Activated CD4-positive, alpha-beta T cell treated with anti-CD3 and anti-CD28 coated beads, Interleukin-2, amount 10 ng/mL, durations not matched to agents 24 days and 14 days (primary cell): ENCODE results near the gene ZNF827. TPM values are rescaled to one million over a fixed set of nuclear protein-coding genes. Genes with fewer than 3 reads are reported as not detected.

Experiments
- DNase-seq: peaks from one replicate; pipeline ENCODE4 v3.0.0; 2022
- H3K27ac Mint-ChIP-seq: one replicate; pipeline ENCODE4 v1.8.0; 2022; ENCODE audit warnings: mild to moderate bottlenecking, mixed read lengths
- H3K27me3 Mint-ChIP-seq: one replicate; pipeline ENCODE4 v1.8.0; 2022; ENCODE audit warnings: mixed read lengths
- H3K36me3 Mint-ChIP-seq: one replicate; pipeline ENCODE4 v1.8.0; 2022; ENCODE audit warnings: low read depth, mild to moderate bottlenecking, mixed read lengths
- H3K4me1 Mint-ChIP-seq: one replicate; pipeline ENCODE4 v1.8.0; 2021; ENCODE audit warnings: mixed read lengths
- H3K4me3 Mint-ChIP-seq: one replicate; pipeline ENCODE4 v1.8.0; 2022; ENCODE audit warnings: mild to moderate bottlenecking, moderate library complexity, mixed read lengths
- H3K9me3 Mint-ChIP-seq: one replicate; pipeline ENCODE4 v1.8.0; 2021; ENCODE audit warnings: mixed read lengths
- intact Hi-C: fragments of 100-400 bp; cut with micrococcal nuclease; formaldehyde crosslinking; loops from one replicate; pipeline ENCODE4 v1.15.1; 2023
- total RNA-seq: library from RNA; stranded (reverse); gene quantifications from 2 replicates; pipeline ENCODE4 v1.2.3, GENCODE V29; 2022

The ZNF827 gene
- total RNA-seq, 1 donor from 2014 or later: 59.4 TPM

- Mint-ChIP-seq H3K9me3 (peaks cover 16% of the 10 kb centered on the region), H3K4me1 (peaks cover 41% of the 10 kb centered on the region), H3K36me3 (peaks cover 74% of the 10 kb centered on the region), H3K27ac (no peak overlapping the region), H3K4me3 (no peak overlapping the region), H3K27me3 (no peaks in the 10 kb centered on the region)
- no peak for DNase-seq
- intact Hi-C loops: no loop called here
Observed at GRCh38 chr4:145819101-145819852, 119.3 kb downstream of the ZNF827 start.

GRCh38 chr4:145818011-145818410 is 120.6 kb downstream of the ZNF827 start:
- DNase-seq: no peak
- intact Hi-C loops: no loop called here
- H3K9me3 Mint-ChIP-seq: peaks cover 22% of the 10 kb centered on the region
- no peak overlapping the region for H3K27ac Mint-ChIP-seq
- H3K4me3 Mint-ChIP-seq: no peak overlapping the region
- H3K27me3 Mint-ChIP-seq: no peaks in the 10 kb centered on the region
- H3K36me3 Mint-ChIP-seq: peaks cover 76% of the 10 kb centered on the region
- peaks cover 41% of the 10 kb centered on the region for H3K4me1 Mint-ChIP-seq

DNA sequence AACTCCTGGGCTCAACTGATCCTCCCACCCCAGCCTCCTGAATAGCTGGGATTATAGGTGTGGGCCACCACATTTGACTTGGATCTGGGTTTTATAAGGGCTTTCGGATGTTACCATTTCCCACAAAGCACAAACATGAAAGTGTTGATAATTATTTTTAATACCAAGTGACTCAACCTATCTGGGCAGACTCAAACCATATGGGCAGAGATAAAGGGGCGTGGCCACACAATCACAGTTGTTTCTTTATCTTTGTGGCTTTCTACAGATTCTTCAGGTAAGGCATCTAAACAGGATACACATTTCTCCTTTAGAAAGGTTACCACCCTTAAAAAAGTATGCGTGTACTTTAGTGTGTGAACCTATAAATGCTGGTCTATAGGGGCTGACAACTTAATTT is 122.5 kb downstream of the ZNF827 start:
- no peak for DNase-seq
- Mint-ChIP-seq H3K27me3 (no peaks in the 10 kb centered on the region), H3K4me1 (peaks cover 38% of the 10 kb centered on the region), H3K4me3 (no peak overlapping the region), H3K36me3 (peaks cover 77% of the 10 kb centered on the region), H3K9me3 (peaks cover 24% of the 10 kb centered on the region), H3K27ac (peak overlapping the region; percentile 93)
- intact Hi-C loops: no loop called here

- Mint-ChIP-seq H3K9me3 (peaks cover 24% of the 10 kb centered on the region), H3K27ac (peak overlapping the region; percentile 93), H3K27me3 (no peaks in the 10 kb centered on the region), H3K4me1 (peaks cover 38% of the 10 kb centered on the region), H3K36me3 (peaks cover 82% of the 10 kb centered on the region), H3K4me3 (peak overlapping the region; percentile 61)
- DNase-seq: no peak
- intact Hi-C loops: loop anchor here (1.0 kb wide), 4 partner anchors 8 to 196 kb away; partner anchors contain the start of gene MMAA
Observed at GRCh38 chr4:145815626-145816025, 123.0 kb downstream of the ZNF827 start.

- intact Hi-C loops: loop anchor here (1.0 kb wide), 4 partner anchors 8 to 196 kb away; partner anchors contain the start of gene MMAA
- H3K27me3 Mint-ChIP-seq: no peaks in the 10 kb centered on the region
- H3K4me1 Mint-ChIP-seq: peaks cover 38% of the 10 kb centered on the region
- H3K27ac Mint-ChIP-seq: peak overlapping the region; percentile 93
- H3K36me3 Mint-ChIP-seq: peaks cover 85% of the 10 kb centered on the region
- peaks cover 27% of the 10 kb centered on the region for H3K9me3 Mint-ChIP-seq
- DNase-seq: no peak
- H3K4me3 Mint-ChIP-seq: peak overlapping the region; percentile 61
Observed at GRCh38 chr4:145815027-145815612, 123.5 kb downstream of the ZNF827 start.

GRCh38 chr4:145814246-145814645 is 124.4 kb downstream of the ZNF827 start:
- Mint-ChIP-seq H3K27ac (peak overlapping the region; percentile 93), H3K27me3 (no peaks in the 10 kb centered on the region), H3K9me3 (peaks cover 27% of the 10 kb centered on the region), H3K4me3 (no peak overlapping the region), H3K4me1 (peaks cover 44% of the 10 kb centered on the region), H3K36me3 (peaks cover 83% of the 10 kb centered on the region)
- intact Hi-C loops: no loop called here
- no peak for DNase-seq

- Mint-ChIP-seq H3K9me3 (peaks cover 24% of the 10 kb centered on the region), H3K27ac (peak overlapping the region; percentile 63), H3K36me3 (peaks cover 77% of the 10 kb centered on the region), H3K4me1 (peaks cover 51% of the 10 kb centered on the region), H3K27me3 (no peaks in the 10 kb centered on the region), H3K4me3 (no peak overlapping the region)
- intact Hi-C loops: no loop called here
- DNase-seq: no peak
Observed at GRCh38 chr4:145812919-145813318, 125.7 kb downstream of the ZNF827 start.

- H3K4me1 Mint-ChIP-seq: peaks cover 45% of the 10 kb centered on the region
- no peak for DNase-seq
- H3K4me3 Mint-ChIP-seq: peak overlapping the region; percentile 51
- intact Hi-C loops: loop anchor here (1.0 to 10.0 kb wide), 10 partner anchors 20 to 646 kb away; partner anchors contain the start of genes MMAA, SMAD1 and ZNF827
- peaks cover 62% of the 10 kb centered on the region for H3K36me3 Mint-ChIP-seq
- H3K27me3 Mint-ChIP-seq: no peaks in the 10 kb centered on the region
- peaks cover 14% of the 10 kb centered on the region for H3K9me3 Mint-ChIP-seq
- peak overlapping the region; percentile 95 for H3K27ac Mint-ChIP-seq
Observed at GRCh38 chr4:145808848-145809512, 129.6 kb downstream of the ZNF827 start.

DNA sequence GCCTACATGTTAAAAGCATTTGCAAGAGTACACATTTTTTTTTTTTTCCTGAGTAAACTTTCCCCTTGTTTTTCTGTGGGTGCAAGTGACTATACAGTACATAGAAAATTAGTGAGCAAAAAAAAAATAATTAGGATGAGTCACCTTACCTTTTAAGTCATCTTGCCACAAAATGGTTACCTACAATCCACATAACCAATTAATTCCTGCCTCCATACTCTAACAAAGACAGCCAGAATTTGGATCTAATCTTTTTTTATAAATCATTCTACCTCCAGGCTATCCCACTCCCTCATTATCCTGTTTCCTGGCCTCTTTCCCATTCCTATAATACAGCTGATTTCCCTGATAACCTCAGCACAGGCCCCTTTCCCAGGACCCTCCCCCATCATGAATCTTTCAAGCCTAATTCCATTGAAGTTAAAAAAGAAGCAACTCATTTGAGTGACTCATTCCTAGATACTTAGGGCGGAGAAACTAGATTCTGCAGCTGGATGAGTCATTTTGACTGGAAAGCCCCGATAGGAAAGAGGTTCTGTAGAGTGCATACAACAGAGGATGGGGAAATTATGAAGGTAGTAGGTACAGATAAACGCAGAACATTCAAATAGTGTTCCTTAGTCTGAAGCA is 130.5 kb downstream of the ZNF827 start:
- Mint-ChIP-seq H3K27ac (peak overlapping the region; percentile 95), H3K27me3 (no peaks in the 10 kb centered on the region), H3K4me1 (peaks cover 44% of the 10 kb centered on the region), H3K4me3 (peak overlapping the region; percentile 60), H3K36me3 (peaks cover 60% of the 10 kb centered on the region), H3K9me3 (peaks cover 13% of the 10 kb centered on the region)
- DNase-seq: peak; percentile 83
- intact Hi-C loops: loop anchor here (1.0 to 10.0 kb wide), 10 partner anchors 21 to 647 kb away; partner anchors contain the start of genes MMAA, SMAD1 and ZNF827

- intact Hi-C loops: loop anchor here (5.0 to 10.0 kb wide), 3 partner anchors 37 to 649 kb away; partner anchors contain the start of gene SMAD1
- H3K27ac Mint-ChIP-seq: peak overlapping the region; percentile 39
- H3K27me3 Mint-ChIP-seq: no peaks in the 10 kb centered on the region
- peaks cover 49% of the 10 kb centered on the region for H3K36me3 Mint-ChIP-seq
- H3K4me1 Mint-ChIP-seq: peaks cover 46% of the 10 kb centered on the region
- peaks cover 10% of the 10 kb centered on the region for H3K9me3 Mint-ChIP-seq
- no peak for DNase-seq
- H3K4me3 Mint-ChIP-seq: no peak overlapping the region
Observed at GRCh38 chr4:145805490-145805889, 133.1 kb downstream of the ZNF827 start.

GRCh38 chr4:145804116-145804515 is 134.5 kb downstream of the ZNF827 start:
- no peak for DNase-seq
- intact Hi-C loops: loop anchor here (10.0 kb wide), 1 partner anchor 651 kb away; no protein-coding TSS in a partner anchor
- Mint-ChIP-seq H3K27me3 (no peaks in the 10 kb centered on the region), H3K9me3 (peaks cover 9% of the 10 kb centered on the region), H3K27ac (peak overlapping the region; percentile 9), H3K4me3 (no peak overlapping the region), H3K36me3 (peaks cover 44% of the 10 kb centered on the region), H3K4me1 (peaks cover 39% of the 10 kb centered on the region)

- no peak for DNase-seq
- H3K4me3 Mint-ChIP-seq: no peak overlapping the region
- intact Hi-C loops: no loop called here
- peaks cover 13% of the 10 kb centered on the region for H3K9me3 Mint-ChIP-seq
- no peaks in the 10 kb centered on the region for H3K27me3 Mint-ChIP-seq
- H3K27ac Mint-ChIP-seq: no peak overlapping the region
- peaks cover 51% of the 10 kb centered on the region for H3K36me3 Mint-ChIP-seq
- peaks cover 15% of the 10 kb centered on the region for H3K4me1 Mint-ChIP-seq
Observed at GRCh38 chr4:145799223-145799622, 139.4 kb downstream of the ZNF827 start.

- Mint-ChIP-seq H3K9me3 (peaks cover 5% of the 10 kb centered on the region), H3K27ac (no peak overlapping the region), H3K4me3 (no peak overlapping the region), H3K4me1 (peaks cover 7% of the 10 kb centered on the region), H3K27me3 (no peaks in the 10 kb centered on the region), H3K36me3 (peaks cover 45% of the 10 kb centered on the region)
- intact Hi-C loops: no loop called here
- DNase-seq: no peak
Observed at GRCh38 chr4:145797278-145797677, 141.3 kb downstream of the ZNF827 start.
